Epithelial cell of prostate (primary cell): ENCODE measurements around the gene CRP.
"Not testable (repeated sequence)": the region's sequence is repeated elsewhere in the genome, so short reads cannot be mapped to it uniquely, and the experiment has no call there.

Experiments used
- DNase-seq: peaks from one replicate; pipeline ENCODE4 v3.0.0-alpha.2; 2011; ENCODE audit warnings: low read depth, low spot score
- H3K27ac ChIP-seq: fragments of 450-650 bp; 2 replicates; pipeline ENCODE4 v1.5.1; 2017; ENCODE audit warnings: mild to moderate bottlenecking

The CRP gene

GRCh38 chr1:159714529-159714928 is at the start of gene CRP:
TSS of gene CRP (minus strand) at chr1:159714589. CDS start at chr1:159714485, 104 bp downstream.
- H3K27ac ChIP-seq: no peak within 1 kb of the TSS
- DNase-seq: no peak

DNA sequence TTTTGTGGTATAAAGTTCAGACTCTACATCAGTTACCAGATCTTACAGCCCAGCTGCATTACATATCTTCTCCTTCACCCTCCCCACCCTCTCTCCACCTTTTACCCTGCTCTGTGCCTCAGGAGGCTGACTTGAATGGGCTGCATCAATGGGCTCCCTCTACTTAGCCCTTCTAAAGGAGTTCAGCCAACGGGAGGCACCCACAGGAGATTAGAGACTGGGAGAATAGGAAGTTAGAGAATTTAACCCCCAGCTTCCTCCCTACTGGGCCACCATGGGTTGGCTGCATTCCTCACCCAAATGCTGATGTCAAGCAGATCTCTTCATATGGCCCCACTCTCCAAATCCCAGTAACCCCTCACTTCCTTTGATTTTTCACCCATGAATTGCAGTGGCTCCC is 49.3 kb upstream of the CRP start:
- no peak overlapping the region for H3K27ac ChIP-seq
- no peak for DNase-seq

DNA sequence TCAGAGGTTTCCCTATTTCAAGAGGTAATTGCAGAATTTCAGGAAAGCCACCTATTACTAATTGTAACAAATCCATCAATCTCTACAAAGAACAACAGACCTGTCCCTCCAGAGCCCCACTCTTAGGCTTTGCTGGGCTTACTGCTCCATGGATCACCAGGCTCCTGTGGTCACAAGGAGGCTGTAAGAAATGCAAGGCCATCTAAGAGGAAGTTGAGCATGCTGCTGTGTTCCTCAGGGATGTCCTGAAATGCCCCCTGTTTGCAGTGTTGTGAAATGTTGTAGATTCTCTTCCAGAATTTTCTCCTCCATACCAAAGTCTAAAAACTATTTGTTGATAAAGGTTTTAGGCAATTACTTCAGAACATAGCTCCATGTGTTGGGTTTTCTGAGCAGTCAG is 42.0 kb upstream of the CRP start:
- DNase-seq: no peak
- H3K27ac ChIP-seq: no peak overlapping the region

DNA sequence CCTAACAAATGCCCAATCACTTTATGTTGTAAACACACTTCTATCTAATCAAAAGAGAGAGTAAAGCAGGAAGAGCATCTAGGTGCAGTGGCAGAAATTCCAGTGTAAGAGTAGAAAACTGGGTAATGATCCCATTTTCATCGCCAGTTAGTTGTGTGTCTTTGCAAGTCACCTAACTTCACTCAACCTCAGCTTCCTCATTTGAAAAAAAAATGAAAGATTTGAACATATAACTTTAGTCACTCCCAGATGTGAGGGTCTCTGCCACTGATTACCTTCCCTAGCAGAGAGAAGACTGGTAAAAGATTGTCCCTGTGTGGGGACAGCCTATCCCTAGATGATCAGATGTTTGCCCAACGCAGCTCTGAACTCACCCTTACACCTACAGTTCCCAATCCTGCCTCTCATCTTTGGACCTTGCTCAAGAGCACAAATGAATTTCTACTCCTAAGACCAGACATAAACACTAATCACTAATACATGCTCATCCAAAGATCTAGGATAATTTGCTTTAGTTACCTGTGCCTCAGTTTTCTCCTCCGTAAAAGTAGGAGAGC is 41.1 kb upstream of the CRP start:
- no peak overlapping the region for H3K27ac ChIP-seq
- no peak for DNase-seq

GRCh38 chr1:159753386-159753785 is 39.0 kb upstream of the CRP start:
- no peak for DNase-seq
- no peak overlapping the region for H3K27ac ChIP-seq

GRCh38 chr1:159752135-159752580 is 37.8 kb upstream of the CRP start:
- DNase-seq: peak; percentile 3

GRCh38 chr1:159751031-159751430 is 36.6 kb upstream of the CRP start:
- no peak overlapping the region for H3K27ac ChIP-seq

More at GRCh38 chr1:159752135-159752580, 37.8 kb upstream of the CRP start:
- no peak overlapping the region for H3K27ac ChIP-seq

GRCh38 chr1:159750621-159751020 is 36.2 kb upstream of the CRP start:
- no peak for DNase-seq
- no peak overlapping the region for H3K27ac ChIP-seq

More at GRCh38 chr1:159751031-159751430, 36.6 kb upstream of the CRP start:
- no peak for DNase-seq

GRCh38 chr1:159749630-159750029 is 35.2 kb upstream of the CRP start:
- no peak for DNase-seq
- no peak overlapping the region for H3K27ac ChIP-seq

GRCh38 chr1:159748370-159748769 is 34.0 kb upstream of the CRP start:
- no peak overlapping the region for H3K27ac ChIP-seq
- no peak for DNase-seq

- no peak for DNase-seq
- no peak overlapping the region for H3K27ac ChIP-seq
These were observed 32.3 kb upstream of the CRP start for GRCh38 chr1:159746666-159747065.

- DNase-seq: no peak
- no peak overlapping the region for H3K27ac ChIP-seq
These were observed 29.4 kb upstream of the CRP start for GRCh38 chr1:159743651-159744410.

DNA sequence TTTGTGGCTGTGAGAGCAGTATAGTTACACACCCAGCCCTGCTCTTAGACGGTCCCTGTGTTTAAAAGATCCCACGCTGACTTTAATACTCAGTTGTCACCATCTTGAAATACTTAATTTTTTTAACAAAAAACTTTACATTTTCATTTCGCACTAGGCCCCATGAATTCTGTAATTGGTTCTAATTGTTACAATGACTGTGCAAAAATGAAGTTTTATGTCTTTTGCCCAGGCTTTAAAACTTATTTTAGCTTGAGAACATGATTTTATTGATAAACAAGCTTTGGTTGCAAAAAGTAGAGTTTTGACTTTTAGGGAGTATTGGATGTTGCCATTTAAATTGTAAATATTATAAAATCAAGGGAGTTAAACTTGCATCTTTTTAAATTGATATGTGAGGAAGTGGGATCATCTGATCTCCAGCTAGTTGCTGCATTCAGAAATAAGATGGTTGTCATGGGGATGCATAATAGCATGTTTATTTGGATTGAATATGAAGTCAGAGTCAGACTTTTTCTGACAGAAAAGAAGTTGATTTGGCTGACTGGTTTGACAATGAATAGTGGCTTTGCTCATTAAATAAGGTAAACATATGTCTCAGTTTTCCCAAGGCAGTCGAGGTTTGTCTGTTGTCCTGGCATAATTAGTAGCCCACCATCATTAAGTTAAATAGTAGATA is 23.0 kb upstream of the CRP start:
- no peak overlapping the region for H3K27ac ChIP-seq
- DNase-seq: no peak

GRCh38 chr1:159723188-159723587 is 8.8 kb upstream of the CRP start:
- DNase-seq, H3K27ac ChIP-seq: not testable (repeated sequence)

GRCh38 chr1:159719990-159720389 is 5.6 kb upstream of the CRP start:
- DNase-seq: no peak
- no peak overlapping the region for H3K27ac ChIP-seq

DNA sequence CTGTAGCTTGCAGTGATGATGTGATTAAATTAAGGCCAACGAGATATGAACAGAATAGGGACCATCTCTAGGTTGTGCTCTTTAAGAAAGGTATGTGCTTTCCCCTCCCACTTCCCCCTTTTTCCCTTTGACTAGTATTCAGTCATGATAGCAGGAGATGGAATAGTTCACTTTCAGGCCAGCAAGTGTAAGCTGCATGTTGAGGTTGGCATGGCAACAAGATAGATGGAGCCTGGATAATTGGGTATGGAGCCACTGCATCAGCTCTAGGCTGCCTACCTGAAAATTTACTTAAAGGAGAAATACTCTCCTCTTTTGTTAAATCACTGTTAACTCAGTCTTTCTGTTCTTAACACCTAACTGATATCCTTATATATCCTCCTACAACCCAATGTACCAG is 1.5 kb upstream of the CRP start:
- no peak overlapping the region for H3K27ac ChIP-seq
- no peak for DNase-seq

- DNase-seq: no peak
- H3K27ac ChIP-seq: no peak overlapping the region
These were observed 2.3 kb downstream of the CRP start for GRCh38 chr1:159712080-159712479.

DNA sequence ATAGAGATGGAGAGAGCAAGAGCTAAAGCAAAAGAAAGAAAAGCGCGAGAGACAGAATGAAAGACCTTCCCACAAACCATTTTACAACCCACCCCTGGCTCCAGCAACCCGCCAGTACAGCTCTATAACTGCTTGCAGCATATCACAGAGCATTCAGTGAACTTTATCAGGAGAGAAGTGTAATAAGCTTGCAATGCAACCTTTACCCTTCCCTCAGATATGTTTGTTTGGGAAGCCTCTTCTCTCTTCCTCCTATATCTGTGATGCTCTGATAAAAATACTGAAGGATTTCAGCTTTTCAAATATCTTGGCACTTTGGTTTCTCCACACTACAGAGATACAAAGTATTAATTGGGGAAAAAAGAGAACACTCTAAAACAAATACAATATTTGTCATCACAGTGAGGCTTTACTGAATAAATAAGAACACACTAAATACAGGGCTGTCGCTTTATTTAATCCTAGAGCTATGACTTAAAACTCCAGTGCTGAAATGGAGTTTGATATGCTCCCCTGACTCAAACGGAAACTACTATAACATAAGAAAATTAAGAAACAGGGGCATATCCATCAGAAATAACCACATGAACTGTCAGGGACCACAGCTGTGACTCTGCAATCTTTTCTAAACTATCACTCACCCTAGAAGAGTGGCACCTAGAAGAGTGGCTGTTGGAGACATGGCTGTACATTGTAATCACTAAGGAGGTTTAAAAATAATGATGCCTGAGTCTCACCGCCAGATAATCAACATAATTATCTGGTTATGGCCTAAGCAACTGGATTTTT is 6.7 kb downstream of the CRP start:
- no peak overlapping the region for H3K27ac ChIP-seq
- DNase-seq: no peak

DNA sequence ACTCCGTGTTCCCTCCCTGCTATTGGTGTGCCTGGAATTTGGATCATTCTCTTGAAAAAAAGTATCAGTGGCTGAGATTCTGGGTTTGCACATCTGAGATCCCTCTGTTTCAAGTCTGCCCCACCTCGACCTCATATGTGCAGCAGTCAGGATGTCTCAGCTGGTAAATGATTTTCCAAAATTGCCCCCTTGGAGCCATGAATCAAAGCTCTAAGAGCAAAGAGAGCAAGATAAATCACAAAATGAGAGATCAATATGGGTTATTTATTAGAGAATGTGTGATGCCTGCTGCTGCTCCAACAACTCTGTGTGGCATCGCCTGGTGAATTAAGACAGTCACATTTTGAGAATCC is 8.5 kb downstream of the CRP start:
- no peak for DNase-seq
- no peak overlapping the region for H3K27ac ChIP-seq

DNA sequence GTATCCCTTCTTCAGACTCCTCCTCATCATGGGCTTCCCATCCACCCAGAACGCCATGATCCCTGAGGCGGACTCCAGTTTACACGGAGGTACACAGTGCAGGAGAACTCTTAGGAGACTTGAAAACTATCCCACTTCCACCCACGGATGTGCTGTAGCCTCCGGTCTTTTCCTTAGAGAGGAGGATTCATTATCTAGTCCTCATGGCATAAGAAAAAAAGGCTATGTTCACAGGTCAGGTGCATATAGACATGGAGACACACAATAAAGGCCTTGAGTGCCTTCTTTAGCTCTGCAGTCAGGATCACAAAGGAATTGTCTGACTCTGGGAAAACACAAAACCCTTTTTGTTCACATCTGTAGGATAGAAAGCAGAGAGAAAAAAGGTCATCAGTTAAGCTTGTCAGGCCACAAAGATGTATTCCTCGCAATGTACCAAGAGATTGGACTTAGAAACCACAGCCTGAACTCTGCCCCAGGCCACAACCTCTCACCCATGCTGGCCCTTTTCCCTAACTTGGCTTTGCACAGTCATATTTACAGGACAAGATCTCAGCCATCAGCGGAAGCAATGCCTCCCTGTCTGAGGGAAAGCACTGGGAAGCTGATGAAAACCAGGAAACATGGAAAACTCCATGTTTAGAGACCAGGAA is 9.0 kb downstream of the CRP start:
- no peak overlapping the region for H3K27ac ChIP-seq
- no peak for DNase-seq
